ENCODE data around the gene WTAP. TPM values are rescaled to one million over a fixed set of nuclear protein-coding genes. Genes with fewer than 3 reads are reported as not detected.

The WTAP gene
- total RNA-seq, 1 experiment from 2014 or later, result 138 TPM

GRCh38 chr6:159681191-159681880, 46.0 kb upstream of the WTAP start:
- no peak overlapping the region for H2BK20ac ChIP-seq (ENCODE audit: low read depth, low read length, poor library complexity, severe bottlenecking)
- no peaks in the 10 kb centered on the region for H3K23me2 ChIP-seq (ENCODE audit: insufficient read length, low read depth, low read length, poor library complexity, severe bottlenecking)
- no peak overlapping the region for H2AFZ ChIP-seq (ENCODE audit: low read length)
- no peaks in the 10 kb centered on the region for H3K79me2 ChIP-seq (ENCODE audit: insufficient read depth, low read length)
- no peak overlapping the region for H3K27ac ChIP-seq (ENCODE audit: insufficient read length, low read depth, low read length)
- Mint-ChIP-seq H3K4me1 (no peaks in the 10 kb centered on the region), H3K27me3 (ENCODE audit: low read depth) (no peaks in the 10 kb centered on the region), H3K36me3 (ENCODE audit: insufficient read depth in 1 of 3, low read depth in 3 of 3) (peaks cover 21 to 39% (median 34%) of the 10 kb centered on the region in 3 experiments), H3K4me3 (no peak overlapping the region), H3K27ac (peak overlapping the region in 1 of 3 experiments; percentile 11; a peak in 2 of 7 replicates), H3K9me3 (peaks cover 0 to 2% of the 10 kb centered on the region in 2 experiments; a peak in 2 of 5 replicates)
- TF ChIP-seq CTCF (conservative IDR thresholded peaks at IDR 0.05), result no peak
- no peak overlapping the region for H3T11ph ChIP-seq (ENCODE audit: low read length)
- H4K20me1 ChIP-seq (ENCODE audit: control insufficient read depth, insufficient read depth, insufficient read length), result no peaks in the 10 kb centered on the region
- no peak overlapping the region for H3K4ac ChIP-seq (ENCODE audit: low read depth, low read length)
- H3K4me2 ChIP-seq (ENCODE audit: insufficient read depth, insufficient read length, low read length), result no peak overlapping the region
- H4K91ac ChIP-seq (ENCODE audit: insufficient read length, low read depth, low read length), result no peak overlapping the region
- no peaks in the 10 kb centered on the region for H3K4me1 ChIP-seq (ENCODE audit: insufficient read depth, low read length)
- no CpG with 5 or more reads among the region's 10 CpGs for WGBS (ENCODE audit: extremely low coverage, insufficient read length, low lambda C conversion rate)
- H3K23ac ChIP-seq (ENCODE audit: insufficient read length, low read depth, low read length), result no peak overlapping the region
- no peak overlapping the region for H3K14ac ChIP-seq (ENCODE audit: insufficient read depth, low read length)
- no peak overlapping the region for H2BK12ac ChIP-seq (ENCODE audit: insufficient read length, low read depth, low read length)
- H2AK5ac ChIP-seq (ENCODE audit: insufficient read length, low read length), result no peak overlapping the region
- H3K56ac ChIP-seq (ENCODE audit: insufficient read length, low read depth, low read length), result no peak overlapping the region
- no peak for DNase-seq
- no peak overlapping the region for H2BK15ac ChIP-seq (ENCODE audit: low read depth, low read length)
- no peak overlapping the region for H3K9ac ChIP-seq (ENCODE audit: extremely low read depth, insufficient read length, low read length)
- no peak overlapping the region for H2BK120ac ChIP-seq (ENCODE audit: low read depth, low read length, poor library complexity, severe bottlenecking)
- H2BK5ac ChIP-seq (ENCODE audit: insufficient read length, low read length), result no peak overlapping the region
- no peaks in the 10 kb centered on the region for H3K27me3 ChIP-seq (ENCODE audit: insufficient read depth, low read length)
- no peak overlapping the region for H4K8ac ChIP-seq (replicated peaks; ENCODE audit: insufficient read length, low read depth, low read length)
- H3K18ac ChIP-seq (ENCODE audit: insufficient read length, low read depth, low read length), result no peak overlapping the region
- no peak overlapping the region for H4K5ac ChIP-seq (ENCODE audit: insufficient read length, low read depth, low read length)
- no peaks in the 10 kb centered on the region for H3K9me3 ChIP-seq (ENCODE audit: control insufficient read depth, low read depth, low read length)
- no peaks in the 10 kb centered on the region for H3K79me1 ChIP-seq (ENCODE audit: insufficient read depth, low read depth, low read length, poor library complexity, severe bottlenecking)

All from H9 (cell line).